ENCODE results near the gene LPA.
"Not testable (repeated sequence)": the region's sequence is repeated elsewhere in the genome, so short reads cannot be mapped to it uniquely, and the experiment has no call there.

LPA gene

GRCh38 chr6:160664198-160664597, at the start of gene LPA:
Gene LPA (minus strand): TSS chr6:160664275. CDS start chr6:160664214, 61 bp downstream.
- CTCF ChIA-PET, H3K36me3 Mint-ChIP-seq, H3K4me1 Mint-ChIP-seq: not testable (repeated sequence)

GRCh38 chr6:160708993-160709392, 44.9 kb upstream of the LPA start:
- H3K36me3 Mint-ChIP-seq, H3K9me3 Mint-ChIP-seq, H3K4me1 Mint-ChIP-seq, H3K27me3 Mint-ChIP-seq, DNase-seq, CTCF ChIA-PET, H3K27ac Mint-ChIP-seq, H3K4me3 Mint-ChIP-seq: not testable (repeated sequence)

More at GRCh38 chr6:160664198-160664597, at the start of gene LPA:
- H3K27me3 Mint-ChIP-seq, H3K27ac Mint-ChIP-seq, H3K4me3 Mint-ChIP-seq, DNase-seq, H3K9me3 Mint-ChIP-seq: not testable (repeated sequence)

GRCh38 chr6:160704688-160705087, 40.6 kb upstream of the LPA start:
- H3K27ac Mint-ChIP-seq, H3K4me3 Mint-ChIP-seq, H3K27me3 Mint-ChIP-seq, DNase-seq, H3K36me3 Mint-ChIP-seq, H3K4me1 Mint-ChIP-seq, CTCF ChIA-PET, H3K9me3 Mint-ChIP-seq: not testable (repeated sequence)

GRCh38 chr6:160701918-160702680, 38.0 kb upstream of the LPA start, which contains the start of gene PLG:
Gene PLG (plus strand): TSS chr6:160702244. CDS start chr6:160702305, 61 bp downstream.
- CTCF ChIA-PET, result not testable (repeated sequence)

GRCh38 chr6:160697826-160698225, 33.8 kb upstream of the LPA start:
- no peaks in the 10 kb centered on the region for H3K36me3 Mint-ChIP-seq
- CTCF ChIA-PET, result no interaction called here
- H3K27me3 Mint-ChIP-seq, result no peaks in the 10 kb centered on the region
- no peak overlapping the region for H3K4me3 Mint-ChIP-seq
- no peak for DNase-seq
- H3K27ac Mint-ChIP-seq, result no peak overlapping the region
- H3K9me3 Mint-ChIP-seq, result no peaks in the 10 kb centered on the region
- no peaks in the 10 kb centered on the region for H3K4me1 Mint-ChIP-seq

More at GRCh38 chr6:160701918-160702680, 38.0 kb upstream of the LPA start, which contains the start of gene PLG:
- not testable (repeated sequence) for H3K4me1 Mint-ChIP-seq, H3K4me3 Mint-ChIP-seq, H3K36me3 Mint-ChIP-seq, H3K27me3 Mint-ChIP-seq, DNase-seq, H3K9me3 Mint-ChIP-seq, H3K27ac Mint-ChIP-seq

GRCh38 chr6:160696884-160697283, 32.8 kb upstream of the LPA start:
- H3K9me3 Mint-ChIP-seq, CTCF ChIA-PET, H3K27ac Mint-ChIP-seq, H3K4me3 Mint-ChIP-seq, H3K36me3 Mint-ChIP-seq, H3K4me1 Mint-ChIP-seq, H3K27me3 Mint-ChIP-seq, DNase-seq: not testable (repeated sequence)

GRCh38 chr6:160695622-160696021, 31.5 kb upstream of the LPA start:
- H3K27ac Mint-ChIP-seq, H3K36me3 Mint-ChIP-seq, H3K9me3 Mint-ChIP-seq, CTCF ChIA-PET, H3K4me3 Mint-ChIP-seq, DNase-seq, H3K27me3 Mint-ChIP-seq, H3K4me1 Mint-ChIP-seq: not testable (repeated sequence)

GRCh38 chr6:160695025-160695424, 30.9 kb upstream of the LPA start:
- DNase-seq, H3K27ac Mint-ChIP-seq, H3K27me3 Mint-ChIP-seq, CTCF ChIA-PET, H3K36me3 Mint-ChIP-seq, H3K4me1 Mint-ChIP-seq, H3K9me3 Mint-ChIP-seq, H3K4me3 Mint-ChIP-seq: not testable (repeated sequence)

GRCh38 chr6:160692369-160692959, 28.4 kb upstream of the LPA start:
- Mint-ChIP-seq H3K27me3 (no peaks in the 10 kb centered on the region), H3K9me3 (peaks cover 4% of the 10 kb centered on the region), H3K36me3 (no peaks in the 10 kb centered on the region), H3K4me3 (no peak overlapping the region), H3K4me1 (no peaks in the 10 kb centered on the region), H3K27ac (no peak overlapping the region)
- DNase-seq, result no peak
- CTCF ChIA-PET, result no interaction called here

GRCh38 chr6:160691617-160692016, 27.5 kb upstream of the LPA start:
- Mint-ChIP-seq H3K4me3 (no peak overlapping the region), H3K27ac (no peak overlapping the region), H3K36me3 (no peaks in the 10 kb centered on the region), H3K27me3 (no peaks in the 10 kb centered on the region), H3K4me1 (no peaks in the 10 kb centered on the region), H3K9me3 (peaks cover 4% of the 10 kb centered on the region)
- CTCF ChIA-PET, result no interaction called here
- DNase-seq, result no peak

- CTCF ChIA-PET, result no interaction called here
- no peaks in the 10 kb centered on the region for H3K36me3 Mint-ChIP-seq
- DNase-seq, result no peak
- no peak overlapping the region for H3K4me3 Mint-ChIP-seq
- no peaks in the 10 kb centered on the region for H3K27me3 Mint-ChIP-seq
- H3K9me3 Mint-ChIP-seq, result peaks cover 4% of the 10 kb centered on the region
- no peak overlapping the region for H3K27ac Mint-ChIP-seq
- H3K4me1 Mint-ChIP-seq, result no peaks in the 10 kb centered on the region
Observed at GRCh38 chr6:160690458-160690857, 26.4 kb upstream of the LPA start.

GRCh38 chr6:160685762-160686450, 21.8 kb upstream of the LPA start:
- H3K9me3 Mint-ChIP-seq, result peaks cover 4% of the 10 kb centered on the region
- no peaks in the 10 kb centered on the region for H3K36me3 Mint-ChIP-seq
- H3K4me1 Mint-ChIP-seq, result no peaks in the 10 kb centered on the region
- H3K27ac Mint-ChIP-seq, result no peak overlapping the region
- CTCF ChIA-PET, result no interaction called here
- DNase-seq, result no peak
- H3K4me3 Mint-ChIP-seq, result no peak overlapping the region
- no peaks in the 10 kb centered on the region for H3K27me3 Mint-ChIP-seq

GRCh38 chr6:160685101-160685761, 21.2 kb upstream of the LPA start:
- H3K9me3 Mint-ChIP-seq, H3K36me3 Mint-ChIP-seq, H3K27ac Mint-ChIP-seq, CTCF ChIA-PET, DNase-seq, H3K27me3 Mint-ChIP-seq, H3K4me3 Mint-ChIP-seq, H3K4me1 Mint-ChIP-seq: not testable (repeated sequence)

GRCh38 chr6:160679402-160679769, 15.3 kb upstream of the LPA start:
- DNase-seq, result no peak
- Mint-ChIP-seq H3K36me3 (no peaks in the 10 kb centered on the region), H3K4me1 (no peaks in the 10 kb centered on the region), H3K9me3 (no peaks in the 10 kb centered on the region), H3K27ac (no peak overlapping the region), H3K27me3 (peaks cover 20% of the 10 kb centered on the region), H3K4me3 (no peak overlapping the region)
- CTCF ChIA-PET, result no interaction called here

Data from activated naive CD4-positive, alpha-beta T cell treated with anti-CD3 and anti-CD28 coated beads, Interleukin-2, amount 10 ng/mL, durations not matched to agents 7 days and 5 days (primary cell).